ENCODE measurements around the gene ACTRT2.

ACTRT2 gene

GRCh38 chr1:3058263-3059030 lies 37.2 kb downstream of the ACTRT2 start:
- no peak for DNase-seq

- DNase-seq, result no peak
Observed at GRCh38 chr1:3060127-3060526, 38.9 kb downstream of the ACTRT2 start.

GRCh38 chr1:3060601-3061551 lies 39.6 kb downstream of the ACTRT2 start:
- no peak for DNase-seq

GRCh38 chr1:3061566-3061965 lies 40.3 kb downstream of the ACTRT2 start:
- DNase-seq, result no peak

- no peak for DNase-seq
Observed at GRCh38 chr1:3061981-3062615, 40.8 kb downstream of the ACTRT2 start.

- no peak for DNase-seq
Observed at GRCh38 chr1:3062616-3063378, 41.5 kb downstream of the ACTRT2 start.

GRCh38 chr1:3063379-3064295 lies 42.4 kb downstream of the ACTRT2 start:
- DNase-seq, result no peak

- DNase-seq, result no peak
Observed at GRCh38 chr1:3064296-3064850, 43.1 kb downstream of the ACTRT2 start.

- DNase-seq, result no peak
Observed at GRCh38 chr1:3064901-3065300, 43.6 kb downstream of the ACTRT2 start.

GRCh38 chr1:3065396-3065795 lies 44.1 kb downstream of the ACTRT2 start:
- no peak for DNase-seq

- no peak for DNase-seq
Observed at GRCh38 chr1:3065797-3066196, 44.5 kb downstream of the ACTRT2 start.

- no peak for DNase-seq
Observed at GRCh38 chr1:3066250-3066711, 45.0 kb downstream of the ACTRT2 start.

GRCh38 chr1:3066826-3067225 lies 45.6 kb downstream of the ACTRT2 start:
- DNase-seq, result no peak

- no peak for DNase-seq
Observed at GRCh38 chr1:3067301-3067670, 46.0 kb downstream of the ACTRT2 start.

- no peak for DNase-seq
Observed at GRCh38 chr1:3067671-3068563, 46.6 kb downstream of the ACTRT2 start.

- peak; percentile 36 for DNase-seq
Observed at GRCh38 chr1:3068564-3069431, 47.5 kb downstream of the ACTRT2 start, which contains the start of gene PRDM16. PRDM16 (plus strand) TSS chr1:3069203; CDS start chr1:3069260, 57 bp downstream.

- peak; percentile 11 for DNase-seq
Observed at GRCh38 chr1:3069491-3070308, 48.4 kb downstream of the ACTRT2 start.

- no peak for DNase-seq
Observed at GRCh38 chr1:3070309-3070643, 49.0 kb downstream of the ACTRT2 start.

Measured in activated CD4-positive, alpha-beta T cell treated with anti-CD3 and anti-CD28 coated beads, Interleukin-10, Interleukin-2, amounts not matched to agents 100 ng/mL and 50 ng/mL, durations not matched to agents 16 hours and 8 hours (primary cell).